Nephron (organoid): ENCODE results near the gene MAPK10.

Experiments used
- H3K27ac Mint-ChIP-seq, 3 experiments: 2 replicates each; pipeline ENCODE4 v1.8.0; 2020; ENCODE audit warnings: mixed read lengths in 3 of 3, mild to moderate bottlenecking in 2 of 3, moderate library complexity in 1 of 3
- H3K27me3 Mint-ChIP-seq: 2 replicates; pipeline ENCODE4 v1.8.0; 2021; ENCODE audit warnings: low read depth, mild to moderate bottlenecking, moderate library complexity, mixed read lengths
- H3K36me3 Mint-ChIP-seq: 2 replicates; pipeline ENCODE4 v1.8.0; 2020; ENCODE audit warnings: low read depth, mixed read lengths
- H3K4me1 Mint-ChIP-seq: 2 replicates; pipeline ENCODE4 v1.8.0; 2020; ENCODE audit warnings: mixed read lengths
- H3K4me3 Mint-ChIP-seq, 3 experiments: 2 replicates each; pipeline ENCODE4 v1.8.0; 2020; ENCODE audit warnings: mild to moderate bottlenecking in 3 of 3, mixed read lengths in 3 of 3, moderate library complexity in 2 of 3
- H3K9me3 Mint-ChIP-seq: 2 replicates; pipeline ENCODE4 v1.8.0; 2020; ENCODE audit warnings: mixed read lengths
- TF ChIP-seq, protein P1 (sequence below), 3 experiments: fragments of 200-600 bp; sonication (generic); IDR thresholded peaks; one replicate each; pipeline ENCODE4 v1.5.0; 2021; ENCODE audit warnings: antibody characterized with exemption in 3 of 3; ENCODE audit not compliant: unreplicated experiment in 3 of 3

Gene MAPK10

DNA sequence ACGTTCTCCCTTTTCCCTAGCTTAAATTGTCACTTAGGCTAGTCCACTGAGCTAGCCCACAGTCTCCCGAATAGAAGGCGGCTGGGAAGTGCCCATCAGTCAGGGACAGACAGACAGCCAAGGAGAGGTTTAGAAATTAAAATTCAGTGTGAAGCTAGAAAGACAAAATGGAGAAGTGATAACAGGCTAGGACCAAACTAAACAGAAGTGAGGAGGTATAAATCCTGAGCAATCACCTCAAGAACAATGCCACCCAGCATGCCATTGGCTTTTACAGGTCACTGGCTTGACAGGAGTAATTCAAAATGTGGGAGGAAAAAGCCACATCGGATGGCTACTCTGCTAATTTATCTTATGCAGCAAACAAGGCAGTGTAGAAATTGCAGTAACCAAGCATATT is 138.9 kb downstream of the MAPK10 start:
- Mint-ChIP-seq H3K27ac (no peak overlapping the region), H3K27me3 (no peaks in the 10 kb centered on the region), H3K9me3 (no peaks in the 10 kb centered on the region), H3K4me1 (peaks cover 25% of the 10 kb centered on the region), H3K36me3 (no peaks in the 10 kb centered on the region), H3K4me3 (no peak overlapping the region)
- TF ChIP-seq, protein P1, sequence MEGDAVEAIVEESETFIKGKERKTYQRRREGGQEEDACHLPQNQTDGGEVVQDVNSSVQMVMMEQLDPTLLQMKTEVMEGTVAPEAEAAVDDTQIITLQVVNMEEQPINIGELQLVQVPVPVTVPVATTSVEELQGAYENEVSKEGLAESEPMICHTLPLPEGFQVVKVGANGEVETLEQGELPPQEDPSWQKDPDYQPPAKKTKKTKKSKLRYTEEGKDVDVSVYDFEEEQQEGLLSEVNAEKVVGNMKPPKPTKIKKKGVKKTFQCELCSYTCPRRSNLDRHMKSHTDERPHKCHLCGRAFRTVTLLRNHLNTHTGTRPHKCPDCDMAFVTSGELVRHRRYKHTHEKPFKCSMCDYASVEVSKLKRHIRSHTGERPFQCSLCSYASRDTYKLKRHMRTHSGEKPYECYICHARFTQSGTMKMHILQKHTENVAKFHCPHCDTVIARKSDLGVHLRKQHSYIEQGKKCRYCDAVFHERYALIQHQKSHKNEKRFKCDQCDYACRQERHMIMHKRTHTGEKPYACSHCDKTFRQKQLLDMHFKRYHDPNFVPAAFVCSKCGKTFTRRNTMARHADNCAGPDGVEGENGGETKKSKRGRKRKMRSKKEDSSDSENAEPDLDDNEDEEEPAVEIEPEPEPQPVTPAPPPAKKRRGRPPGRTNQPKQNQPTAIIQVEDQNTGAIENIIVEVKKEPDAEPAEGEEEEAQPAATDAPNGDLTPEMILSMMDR (IDR thresholded peaks at IDR 0.05; ENCODE audit: unreplicated experiment in 3 of 3), result no peak

DNA sequence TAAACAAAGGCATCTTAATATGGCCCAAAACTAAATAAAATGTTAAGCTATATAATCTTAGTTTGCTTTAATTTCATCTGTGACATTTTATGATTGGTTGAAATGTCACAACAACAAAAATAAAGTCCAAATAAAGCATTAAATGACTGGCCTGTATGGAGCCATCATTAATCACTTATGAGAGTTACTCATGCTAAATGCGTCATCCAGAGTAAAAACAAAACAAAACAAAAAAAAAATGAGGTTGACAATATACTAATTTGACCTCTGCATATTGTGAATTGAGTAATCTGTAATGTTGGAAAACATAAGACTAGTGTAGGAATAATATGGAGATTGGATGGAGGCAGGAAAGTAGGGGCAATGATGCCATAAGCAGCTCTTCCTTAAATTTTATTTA is 139.7 kb downstream of the MAPK10 start:
- Mint-ChIP-seq H3K36me3 (peaks cover 2% of the 10 kb centered on the region), H3K4me3 (no peak overlapping the region)

DNA sequence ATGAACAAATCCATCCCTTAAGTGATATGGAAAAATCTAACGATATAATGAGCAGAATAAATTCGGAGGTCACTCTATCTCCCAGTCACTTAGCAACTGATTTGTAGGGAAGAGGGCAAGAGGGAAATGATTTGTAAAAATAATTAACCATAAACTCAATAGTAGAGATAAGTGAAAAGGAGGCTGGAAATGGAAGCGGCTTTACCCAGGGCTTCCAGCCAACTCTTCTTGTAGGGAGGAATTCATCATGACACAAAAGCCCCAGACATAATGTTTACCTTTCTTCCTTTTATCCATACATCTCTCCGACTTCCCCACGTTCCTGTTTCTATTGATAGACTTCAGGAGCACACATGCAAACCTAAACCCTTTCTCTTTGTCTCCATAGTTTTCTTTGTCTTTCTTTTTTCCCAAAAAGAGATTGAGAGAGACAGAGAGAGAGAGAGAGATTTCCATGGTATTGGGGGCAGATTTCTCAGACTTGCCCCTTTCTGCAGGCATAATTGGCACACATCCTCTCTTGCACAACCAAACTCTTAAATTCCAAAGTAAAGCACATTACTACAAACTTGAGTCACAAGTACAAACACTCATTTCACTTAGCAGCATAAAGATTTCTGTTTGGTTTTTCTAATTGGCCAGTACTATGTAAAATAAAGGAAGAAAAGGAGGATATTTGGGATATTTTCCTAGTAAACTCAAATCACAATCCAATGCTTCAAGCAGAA is 140.9 kb downstream of the MAPK10 start:
- Mint-ChIP-seq H3K4me3 (no peak overlapping the region), H3K27ac (peak overlapping the region; percentile 19 to 62 (median 49)), H3K36me3 (peaks cover 9% of the 10 kb centered on the region), H3K9me3 (peaks cover 9% of the 10 kb centered on the region), H3K4me1 (peaks cover 15% of the 10 kb centered on the region), H3K27me3 (no peaks in the 10 kb centered on the region)
- TF ChIP-seq, protein P1 (IDR thresholded peaks at IDR 0.05; ENCODE audit: unreplicated experiment in 3 of 3), result no peak

More for the DNA sequence above, 139.7 kb downstream of the MAPK10 start:
- TF ChIP-seq, protein P1 (IDR thresholded peaks at IDR 0.05; ENCODE audit: unreplicated experiment in 3 of 3), result no peak
- H3K4me1 Mint-ChIP-seq, result peaks cover 19% of the 10 kb centered on the region
- H3K27me3 Mint-ChIP-seq, result no peaks in the 10 kb centered on the region
- peaks cover 2% of the 10 kb centered on the region for H3K9me3 Mint-ChIP-seq
- peak overlapping the region in 1 of 3 experiments; percentile 58 for H3K27ac Mint-ChIP-seq

DNA sequence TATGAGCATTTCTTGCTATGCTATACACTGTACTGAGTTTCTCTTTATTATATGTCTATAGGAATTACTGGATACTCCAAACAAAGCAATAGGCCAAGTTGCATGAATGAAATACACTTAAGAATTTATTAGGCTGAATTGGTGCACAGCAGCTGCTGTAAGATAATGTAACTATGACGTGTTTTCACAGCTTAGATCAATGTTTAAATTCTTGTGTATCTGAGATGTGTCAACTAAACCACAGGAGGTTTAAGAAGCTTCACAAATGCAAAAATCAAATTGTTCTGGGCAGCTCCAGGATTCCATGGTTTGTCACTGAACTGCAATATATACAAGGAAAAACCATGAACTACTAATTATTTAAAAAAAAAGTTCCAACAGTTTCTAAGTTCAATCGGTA is 156.7 kb downstream of the MAPK10 start:
- no peaks in the 10 kb centered on the region for H3K36me3 Mint-ChIP-seq
- H3K4me3 Mint-ChIP-seq, result no peak overlapping the region
- no peaks in the 10 kb centered on the region for H3K4me1 Mint-ChIP-seq
- no peak overlapping the region for H3K27ac Mint-ChIP-seq
- no peaks in the 10 kb centered on the region for H3K27me3 Mint-ChIP-seq
- TF ChIP-seq, protein P1 (IDR thresholded peaks at IDR 0.05; ENCODE audit: unreplicated experiment in 3 of 3), result no peak
- peaks cover 8% of the 10 kb centered on the region for H3K9me3 Mint-ChIP-seq

DNA sequence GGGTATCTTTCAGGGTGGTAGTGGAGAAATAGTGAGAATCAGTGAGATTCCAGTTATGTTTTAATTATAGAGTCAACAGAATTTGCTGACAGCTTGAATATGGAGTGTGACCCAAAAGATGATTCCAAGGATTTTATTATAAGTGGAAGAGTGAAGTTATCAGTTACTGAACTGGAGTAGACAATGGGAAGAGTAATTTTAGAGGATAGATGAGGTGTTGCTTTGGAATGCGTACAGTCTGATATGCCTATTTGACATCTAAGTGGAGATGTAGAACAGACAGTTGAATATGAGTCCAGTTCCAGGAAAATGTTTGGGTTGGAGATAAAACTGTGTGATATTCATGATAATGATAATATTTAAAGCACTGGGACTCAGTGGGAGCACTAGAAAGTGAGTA is 174.2 kb downstream of the MAPK10 start:
- H3K36me3 Mint-ChIP-seq, result peaks cover 32% of the 10 kb centered on the region
- peaks cover 28% of the 10 kb centered on the region for H3K9me3 Mint-ChIP-seq
- H3K27ac Mint-ChIP-seq, result no peak overlapping the region
- TF ChIP-seq, protein P1 (IDR thresholded peaks at IDR 0.05; ENCODE audit: unreplicated experiment in 3 of 3), result no peak
- no peaks in the 10 kb centered on the region for H3K27me3 Mint-ChIP-seq
- peaks cover 9% of the 10 kb centered on the region for H3K4me1 Mint-ChIP-seq
- H3K4me3 Mint-ChIP-seq, result no peak overlapping the region

DNA sequence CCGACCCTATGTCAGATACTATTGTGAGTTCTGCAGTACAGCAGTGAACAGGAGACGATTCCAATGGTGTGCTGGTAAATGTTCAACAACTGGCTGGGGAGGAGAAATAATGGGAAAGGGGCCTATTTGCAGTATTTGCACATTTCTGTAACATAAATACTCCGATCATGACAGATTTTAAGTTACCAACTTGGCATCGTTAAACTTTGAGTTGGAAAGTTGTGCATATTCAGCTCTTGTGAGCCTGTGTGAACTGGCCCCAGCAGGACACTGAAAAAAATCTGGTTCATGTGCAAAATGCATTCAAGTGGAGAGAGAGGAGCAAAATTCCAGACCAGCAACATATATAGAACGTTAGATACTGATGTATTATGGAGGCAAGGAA is 175.0 kb downstream of the MAPK10 start:
- no peaks in the 10 kb centered on the region for H3K27me3 Mint-ChIP-seq
- peaks cover 31% of the 10 kb centered on the region for H3K36me3 Mint-ChIP-seq
- H3K9me3 Mint-ChIP-seq, result peaks cover 27% of the 10 kb centered on the region
- H3K4me3 Mint-ChIP-seq, result no peak overlapping the region
- TF ChIP-seq, protein P1 (IDR thresholded peaks at IDR 0.05; ENCODE audit: unreplicated experiment in 3 of 3), result no peak
- H3K27ac Mint-ChIP-seq, result peak overlapping the region; percentile 5 to 77 (median 30)
- H3K4me1 Mint-ChIP-seq, result peaks cover 9% of the 10 kb centered on the region
